COLO829 (cell line): ENCODE results near the gene PRR13.

Source experiments
- DNase-seq: peaks from one replicate; pipeline ENCODE4 v3.0.0; 2012; ENCODE audit warnings: low spot score

Gene PRR13

DNA sequence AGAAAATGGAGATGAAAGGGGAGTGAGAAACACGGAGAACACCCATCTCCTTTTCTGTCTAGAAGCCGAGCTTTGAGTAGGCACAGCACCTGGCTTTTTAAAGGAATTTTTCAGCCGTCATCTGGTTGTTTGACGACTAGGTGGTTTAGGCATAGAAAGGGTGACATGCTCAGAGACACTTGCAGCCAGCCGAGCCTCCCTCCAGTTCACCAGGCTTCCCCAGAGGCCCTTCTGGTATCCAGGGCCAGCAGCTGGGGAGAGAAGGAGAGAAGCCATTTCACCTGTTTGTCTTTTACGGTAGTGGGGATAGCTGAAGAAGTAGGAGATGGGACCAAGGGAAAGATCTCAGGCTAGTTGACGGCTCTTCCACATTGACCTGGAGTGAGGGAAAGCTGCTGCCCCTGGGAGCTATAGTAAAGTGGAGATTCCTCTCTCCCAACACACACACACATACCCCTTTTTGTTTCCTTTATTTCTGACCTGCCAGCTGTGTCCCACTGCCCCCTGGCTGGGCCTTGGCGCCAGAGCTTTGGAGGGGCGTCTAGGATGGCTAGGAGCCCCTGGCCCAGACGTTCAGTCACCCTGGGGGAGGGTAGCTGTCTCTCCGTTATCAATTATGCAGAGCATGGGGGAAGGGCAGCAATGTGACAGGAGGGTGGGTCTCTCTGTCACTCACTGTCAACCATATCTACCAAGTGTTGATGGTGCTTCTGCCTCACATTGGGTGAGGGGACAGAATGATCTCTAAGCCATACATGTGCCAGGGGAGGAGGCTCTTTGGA is 52.3 kb downstream of the PRR13 start:
- no peak for DNase-seq
